Jurkat, Clone E6-1 (cell line): Measurements from ENCODE around the gene PPP1R14C.
"Not testable (repeated sequence)": the region's sequence is repeated elsewhere in the genome, so short reads cannot be mapped to it uniquely, and the experiment has no call there.

Experiments used
- DNase-seq: peaks from one replicate; pipeline ENCODE4 v3.0.0-alpha.2; 2011; ENCODE audit warnings: low read depth, low spot score
- H3K4me3 ChIP-seq: 2 replicates; pipeline ENCODE4 v1.5.1; 2011; ENCODE audit warnings: mild to moderate bottlenecking, low read length, control low read depth, moderate library complexity

Gene PPP1R14C

DNA sequence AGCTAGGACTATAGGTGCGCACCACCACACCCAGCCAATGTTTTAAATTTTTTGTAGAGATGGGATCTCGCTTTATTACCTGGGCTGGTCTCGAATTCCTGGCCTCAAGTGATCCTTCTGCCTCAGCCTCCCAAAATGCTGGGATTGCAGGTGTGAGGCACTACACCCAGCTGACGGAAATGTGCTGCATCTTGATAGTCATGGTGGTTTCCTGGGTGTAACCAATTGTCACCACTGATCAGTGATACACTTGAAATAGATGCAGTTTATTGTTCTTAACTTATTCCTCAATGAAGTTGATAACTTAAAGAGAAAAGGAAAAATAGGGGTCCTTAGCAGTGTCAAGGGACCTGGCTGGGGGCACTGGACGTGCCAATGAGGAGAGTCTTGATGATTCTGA lies 92.4 kb downstream of the PPP1R14C start:
- peak; percentile 56 for DNase-seq
- H3K4me3 ChIP-seq, result no peak overlapping the region

DNA sequence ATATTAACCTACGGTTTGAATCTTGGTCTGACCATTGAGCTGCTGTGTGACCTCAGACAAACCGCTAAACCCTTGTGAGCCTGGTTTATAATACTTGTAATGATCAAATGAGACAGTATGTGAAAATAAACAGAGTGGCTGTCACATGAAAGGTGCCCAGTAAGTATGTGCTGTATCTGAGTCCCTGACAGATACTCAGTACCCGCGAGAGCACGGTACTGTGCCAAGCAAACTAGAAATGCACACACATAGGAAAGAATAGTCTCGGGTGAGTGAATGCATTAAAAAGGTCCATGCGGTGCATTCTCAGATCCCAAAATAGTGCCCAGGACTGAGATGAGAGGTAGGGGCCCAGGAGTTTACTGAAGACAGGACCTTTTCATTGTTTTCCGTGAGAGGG lies 93.3 kb downstream of the PPP1R14C start:
- H3K4me3 ChIP-seq, result no peak overlapping the region
- DNase-seq, result no peak

DNA sequence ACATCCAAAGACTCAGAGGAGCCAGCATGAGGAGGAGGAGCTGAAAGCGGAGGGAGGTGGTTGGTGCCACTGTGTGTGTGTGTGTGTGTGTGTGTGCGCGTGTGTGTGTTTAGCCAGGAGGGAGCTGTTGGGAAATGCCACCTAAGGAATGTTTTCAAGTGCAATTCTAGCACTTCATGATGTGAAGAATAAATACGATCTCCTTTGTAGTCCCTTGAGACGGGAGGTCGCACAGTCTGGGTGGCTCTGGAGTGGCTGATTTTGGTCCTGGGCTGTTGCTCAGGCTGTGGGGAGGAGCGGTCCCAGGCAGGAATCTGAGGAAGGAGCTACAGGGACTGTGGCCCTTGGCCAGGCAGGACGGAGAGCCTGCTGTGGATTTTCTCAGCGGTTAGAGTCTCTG lies 93.7 kb downstream of the PPP1R14C start:
- DNase-seq, result no peak
- no peak overlapping the region for H3K4me3 ChIP-seq

DNA sequence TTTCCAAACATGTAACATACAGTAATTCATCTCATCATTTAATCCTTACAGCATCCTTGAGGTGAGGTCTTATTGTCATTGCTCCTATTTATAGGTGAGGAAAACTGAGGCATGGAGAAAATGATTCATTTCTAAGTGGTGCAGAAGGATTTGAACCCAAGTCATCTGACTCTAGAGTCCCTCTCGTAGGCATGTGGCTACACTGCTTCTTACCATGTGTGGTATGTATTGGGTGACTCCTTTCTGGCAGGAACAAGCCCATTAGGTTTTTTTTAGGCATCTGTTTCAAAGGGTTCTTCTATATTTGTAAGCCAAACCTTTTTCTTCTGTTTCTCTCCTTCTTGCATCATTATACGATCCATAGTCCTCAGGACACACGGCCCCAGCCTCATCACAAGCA lies 94.8 kb downstream of the PPP1R14C start:
- H3K4me3 ChIP-seq, result no peak overlapping the region

DNA sequence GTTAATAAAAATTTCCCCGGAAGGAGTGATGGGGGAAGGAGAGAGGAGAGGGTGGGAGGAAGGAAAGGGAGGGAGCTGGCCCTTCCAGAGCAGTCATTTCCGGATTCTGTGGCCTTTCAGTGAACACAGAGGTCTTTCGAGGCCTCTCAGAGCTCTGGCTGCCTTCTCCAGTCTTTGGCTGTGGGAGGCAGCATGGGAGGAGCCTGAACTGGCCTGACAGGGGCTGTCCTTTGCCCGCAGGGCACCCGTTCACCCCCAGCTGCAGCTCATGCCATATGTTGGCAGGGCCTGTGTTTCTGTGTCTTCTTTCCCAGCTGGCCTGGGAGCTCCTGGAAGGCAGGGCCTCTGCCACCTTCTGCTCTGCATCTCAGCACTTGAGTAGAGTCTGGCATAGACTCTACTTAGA lies 95.5 kb downstream of the PPP1R14C start:
- no peak overlapping the region for H3K4me3 ChIP-seq
- DNase-seq, result no peak

More for the DNA sequence above, 94.8 kb downstream of the PPP1R14C start:
- no peak for DNase-seq

DNA sequence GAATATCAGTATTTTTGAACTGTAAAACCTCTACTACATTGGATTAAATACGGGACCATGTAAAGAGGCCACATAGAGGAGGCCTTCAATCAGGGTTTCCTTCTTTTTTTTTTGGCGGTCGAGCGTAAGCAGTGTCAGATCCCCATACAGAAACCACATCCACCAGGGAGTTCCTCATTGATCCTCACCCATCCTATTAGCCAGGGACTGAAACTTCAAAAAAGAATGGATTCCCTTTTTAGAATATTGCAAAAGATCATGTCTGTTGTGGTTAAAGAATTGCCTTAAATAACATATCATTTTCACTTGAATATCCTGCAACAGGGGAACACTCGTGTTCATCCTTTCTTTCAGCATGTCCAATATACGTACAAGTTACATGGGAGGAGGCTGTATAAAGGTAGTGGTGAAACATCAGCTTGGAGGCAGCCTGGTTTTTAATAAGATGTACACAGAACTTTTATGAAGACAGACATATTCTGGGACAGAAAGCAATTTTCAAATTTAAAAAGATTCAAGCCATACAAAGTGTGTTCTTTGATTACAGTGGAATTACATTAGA lies 96.1 kb downstream of the PPP1R14C start:
- DNase-seq, result no peak

DNA sequence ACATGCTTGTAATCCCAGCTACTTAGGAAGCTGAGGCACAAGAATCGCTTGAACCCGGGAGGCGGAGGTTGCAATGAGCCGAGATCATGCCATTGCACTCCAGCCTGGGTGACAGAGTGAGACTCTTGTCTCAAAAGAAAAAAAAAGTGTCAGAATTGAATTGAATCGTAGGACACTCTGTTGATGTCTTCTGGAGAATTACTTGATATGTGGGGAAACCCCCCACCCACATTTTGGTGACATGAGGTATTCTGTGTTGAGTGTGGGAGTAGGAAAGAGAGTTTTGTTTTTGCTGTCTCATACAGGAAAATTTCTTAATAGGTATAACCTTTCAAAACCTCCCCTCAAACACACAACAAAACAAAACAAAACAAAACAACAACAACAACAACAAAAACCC lies 98.9 kb downstream of the PPP1R14C start:
- not testable (repeated sequence) for DNase-seq

More for the DNA sequence above, 96.1 kb downstream of the PPP1R14C start:
- H3K4me3 ChIP-seq, result no peak overlapping the region

DNA sequence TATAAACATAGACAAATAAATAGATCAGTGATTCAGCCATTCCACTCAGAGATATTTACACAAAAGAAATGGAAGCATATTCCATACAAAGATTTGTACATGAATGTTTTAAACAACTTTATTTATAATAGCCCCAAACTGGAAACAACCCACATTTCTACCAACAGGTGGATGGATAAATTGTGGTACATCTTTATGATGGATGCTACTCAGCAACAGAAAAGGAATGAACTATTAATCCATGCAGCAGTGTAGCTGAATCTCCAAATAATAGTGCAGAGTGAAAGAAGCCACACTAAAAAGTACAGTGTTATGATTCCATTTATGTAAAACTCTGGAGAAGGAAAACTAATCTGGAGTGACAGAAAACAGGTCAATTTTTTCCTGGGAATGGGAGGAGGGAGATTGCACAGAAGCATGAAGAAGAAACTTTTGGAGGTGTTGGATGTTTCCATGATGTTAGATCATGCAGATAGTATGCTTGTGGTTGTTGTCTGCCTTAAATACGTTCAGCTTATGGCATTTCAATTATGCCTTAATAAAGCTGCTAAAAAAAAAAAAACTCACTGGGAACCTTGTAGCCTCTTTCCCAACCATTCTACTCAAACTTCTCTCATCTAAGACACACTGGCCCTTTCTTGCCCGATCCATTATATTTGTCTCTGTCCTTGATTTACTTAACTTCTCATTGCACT lies 100.9 kb downstream of the PPP1R14C start:
- DNase-seq, result no peak
- H3K4me3 ChIP-seq, result no peak overlapping the region

More for the DNA sequence above, 98.9 kb downstream of the PPP1R14C start:
- not testable (repeated sequence) for H3K4me3 ChIP-seq

DNA sequence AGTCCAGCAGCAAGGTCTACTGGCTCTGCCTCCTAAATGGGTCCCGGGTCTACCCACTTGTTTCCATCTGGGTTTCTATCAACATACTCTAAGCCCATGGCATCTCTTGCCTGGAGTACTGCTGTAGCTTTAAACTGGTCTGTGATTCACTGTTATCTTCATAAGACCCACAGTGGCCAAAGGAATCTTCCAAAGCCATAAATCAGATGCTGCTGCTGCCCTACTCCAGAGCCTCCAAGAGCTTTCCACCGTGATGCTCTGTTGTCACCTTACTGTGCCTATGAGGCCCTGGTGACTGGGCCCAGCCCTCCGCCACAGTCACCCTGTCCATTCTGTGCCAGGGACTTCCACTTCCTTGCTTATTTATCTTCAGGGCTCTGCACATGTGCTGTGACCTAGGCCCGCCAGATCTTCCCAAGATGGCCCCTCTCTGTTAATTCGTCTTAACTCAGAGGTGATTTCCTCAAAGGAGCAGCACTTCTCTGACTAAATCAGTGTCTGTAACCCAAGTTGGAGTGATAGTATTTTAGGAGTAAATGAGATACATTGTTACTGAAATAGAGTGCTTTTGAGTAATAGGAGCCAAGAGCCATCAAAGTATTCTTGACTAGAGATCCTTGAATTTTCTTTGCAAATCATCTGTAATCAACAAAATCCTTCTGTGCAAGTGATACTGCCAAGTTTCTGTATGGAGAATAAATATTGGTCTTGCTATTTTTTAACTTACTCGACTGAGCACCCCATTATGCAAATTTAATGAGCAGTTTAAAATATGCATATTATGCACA lies 102.5 kb downstream of the PPP1R14C start:
- H3K4me3 ChIP-seq, result no peak overlapping the region
- no peak for DNase-seq

DNA sequence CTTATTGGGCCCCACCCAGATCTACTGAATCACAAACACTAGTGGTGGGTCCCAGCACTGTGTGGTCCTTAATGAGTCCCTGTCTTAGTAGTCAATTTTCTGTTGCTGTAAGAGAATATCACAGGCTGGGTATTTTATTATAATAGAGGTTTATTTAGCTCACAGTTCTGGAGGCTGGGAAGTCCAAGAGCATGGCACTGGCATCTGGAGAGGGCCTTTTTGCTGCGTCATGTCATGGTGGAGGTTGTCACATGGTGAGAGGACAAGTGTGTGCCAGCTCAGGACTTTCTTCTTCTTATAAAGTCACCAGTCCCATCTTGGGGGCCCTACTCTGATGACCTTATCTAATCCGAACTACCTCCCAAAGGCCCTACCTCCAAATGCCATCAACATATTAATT lies 105.0 kb downstream of the PPP1R14C start:
- DNase-seq, result no peak

DNA sequence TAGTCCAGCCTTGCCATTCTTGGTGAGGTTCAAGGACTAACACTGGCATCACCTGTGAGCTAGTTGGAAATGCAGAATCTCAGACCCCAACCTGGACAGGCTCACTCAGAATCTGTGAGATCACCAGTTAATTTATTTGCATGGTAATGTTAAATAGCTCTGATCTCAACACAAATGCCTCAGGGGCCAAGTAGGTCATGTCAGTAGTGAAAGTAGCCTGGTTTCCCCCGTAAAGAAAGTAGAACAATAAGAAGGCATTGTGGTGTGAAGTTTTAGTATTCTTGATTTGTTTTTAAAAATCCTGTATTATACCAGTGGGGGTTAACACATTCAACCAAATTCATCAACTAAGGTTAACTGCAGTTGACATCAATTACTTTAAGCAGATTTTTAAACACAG lies 105.5 kb downstream of the PPP1R14C start:
- no peak for DNase-seq
- H3K4me3 ChIP-seq, result no peak overlapping the region

More for the DNA sequence above, 105.0 kb downstream of the PPP1R14C start:
- H3K4me3 ChIP-seq, result no peak overlapping the region

DNA sequence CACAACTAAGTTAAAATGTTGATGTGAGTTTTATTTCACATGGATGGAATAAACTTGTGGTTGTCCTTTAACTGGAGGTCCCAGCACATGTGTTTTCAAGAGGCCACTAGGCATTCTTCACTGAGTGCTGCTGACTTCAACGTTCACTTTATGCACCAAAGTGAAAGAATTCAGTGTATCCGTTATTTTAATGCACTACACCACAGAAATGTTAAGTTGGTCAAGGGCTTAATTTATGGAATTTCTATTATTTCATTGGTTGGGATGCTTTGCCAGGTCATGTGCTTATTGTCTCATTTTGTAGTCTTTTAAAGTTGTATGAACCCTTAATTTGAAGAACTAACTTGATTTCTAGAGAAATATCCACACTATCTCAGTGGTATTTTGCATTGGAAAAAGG lies 106.4 kb downstream of the PPP1R14C start:
- no peak overlapping the region for H3K4me3 ChIP-seq
- no peak for DNase-seq

DNA sequence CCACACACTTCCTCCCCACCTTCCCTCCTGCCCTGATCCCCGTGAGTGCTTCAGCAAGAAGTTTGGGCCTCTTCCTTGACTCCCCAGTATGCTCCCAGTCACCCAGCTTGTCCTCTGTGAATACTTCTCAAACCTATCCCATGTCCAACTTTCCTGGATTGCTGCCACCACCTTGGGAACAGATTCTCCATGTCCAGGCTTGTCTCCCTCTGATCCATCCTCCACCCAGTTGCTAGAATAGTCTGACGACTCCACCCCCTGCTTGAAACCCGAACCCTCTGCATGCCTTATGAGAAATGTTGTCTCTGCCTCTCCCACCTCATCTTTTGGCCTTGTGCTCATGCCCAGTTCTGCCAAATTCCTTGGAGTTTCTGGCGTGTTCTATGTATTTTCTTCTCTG lies 108.0 kb downstream of the PPP1R14C start:
- no peak for DNase-seq
- H3K4me3 ChIP-seq, result no peak overlapping the region

DNA sequence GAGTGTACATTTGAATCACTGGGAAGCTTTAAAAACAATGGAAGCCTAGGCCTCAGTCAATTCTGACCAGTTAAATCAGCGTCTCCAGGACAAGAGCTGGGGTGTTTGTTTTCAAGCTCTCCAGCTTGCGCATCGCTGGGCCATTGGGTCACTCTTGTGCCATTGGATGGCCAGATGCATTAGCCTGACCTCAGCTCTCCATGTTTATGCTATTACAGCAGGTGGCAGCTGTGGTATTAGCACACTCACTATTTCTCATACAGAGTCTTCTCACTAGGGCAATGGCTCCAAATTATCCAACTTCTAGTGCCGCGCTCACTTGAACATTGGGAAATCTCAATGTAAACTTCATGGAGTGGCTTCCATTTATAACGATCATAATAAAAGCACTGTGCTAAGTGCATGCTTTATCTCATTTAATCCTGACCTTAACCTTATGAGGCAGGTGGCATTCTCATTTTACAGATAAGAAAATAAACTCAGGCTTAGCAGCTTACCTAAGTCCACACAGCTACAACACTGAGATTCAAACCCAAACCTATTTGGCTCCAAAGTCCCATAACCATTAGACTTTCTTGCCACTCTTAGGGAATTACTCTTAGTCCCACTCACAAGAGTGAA lies 108.8 kb downstream of the PPP1R14C start:
- no peak for DNase-seq
- no peak overlapping the region for H3K4me3 ChIP-seq

DNA sequence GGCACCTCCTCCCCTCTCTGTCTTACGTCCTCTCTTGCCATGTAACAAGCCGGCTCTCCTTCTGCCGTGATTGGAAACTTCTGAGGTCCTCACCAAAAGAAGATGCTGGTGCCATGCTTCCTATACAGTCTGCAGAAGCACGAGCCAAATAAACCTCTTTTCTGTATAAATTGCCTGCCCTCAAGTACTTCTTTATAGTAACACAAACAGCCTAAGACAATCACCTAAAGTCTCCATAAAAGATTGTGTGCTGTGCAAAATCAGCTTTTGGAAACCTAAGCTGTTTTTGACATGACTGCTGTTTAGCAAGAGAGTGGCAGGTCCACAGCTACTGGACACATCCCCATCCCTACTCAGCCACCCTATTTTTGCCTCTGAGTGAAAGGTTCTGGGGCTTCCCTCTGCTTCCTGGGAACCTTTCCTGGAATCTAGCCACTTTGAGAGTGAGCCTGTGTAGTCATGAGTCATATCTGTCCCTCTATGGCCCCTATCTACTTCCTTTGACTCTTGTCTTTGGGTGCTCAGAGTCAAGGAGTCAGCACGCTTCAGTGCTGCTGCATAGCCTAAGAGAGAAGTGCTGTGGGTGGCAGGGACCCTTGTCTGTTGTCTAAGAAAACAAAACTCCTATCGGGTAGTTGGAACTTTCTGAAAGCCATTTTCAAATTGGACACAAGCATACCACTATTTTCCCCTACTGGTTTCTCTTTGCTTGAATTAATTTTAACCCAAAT lies 110.0 kb downstream of the PPP1R14C start:
- no peak overlapping the region for H3K4me3 ChIP-seq
- no peak for DNase-seq

DNA sequence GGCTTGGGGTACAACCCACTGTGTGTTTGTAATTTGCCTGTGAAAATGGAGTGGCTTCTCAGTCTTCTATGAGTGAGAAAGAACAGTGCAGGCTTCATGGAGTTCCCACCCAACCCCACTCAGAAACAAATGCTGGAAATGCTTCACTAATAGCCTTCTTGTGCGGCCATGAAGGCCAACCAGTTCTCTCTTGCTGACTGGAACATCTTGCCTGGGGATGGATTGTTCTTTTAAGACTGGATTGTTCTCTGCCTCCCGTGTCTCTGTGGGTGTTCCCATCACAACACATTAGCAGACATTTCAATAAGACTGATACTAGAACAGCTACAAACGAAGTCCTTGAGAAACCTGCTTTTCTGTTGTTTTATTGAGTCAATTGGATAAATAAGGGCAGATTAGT lies 110.6 kb downstream of the PPP1R14C start:
- no peak overlapping the region for H3K4me3 ChIP-seq
- no peak for DNase-seq

DNA sequence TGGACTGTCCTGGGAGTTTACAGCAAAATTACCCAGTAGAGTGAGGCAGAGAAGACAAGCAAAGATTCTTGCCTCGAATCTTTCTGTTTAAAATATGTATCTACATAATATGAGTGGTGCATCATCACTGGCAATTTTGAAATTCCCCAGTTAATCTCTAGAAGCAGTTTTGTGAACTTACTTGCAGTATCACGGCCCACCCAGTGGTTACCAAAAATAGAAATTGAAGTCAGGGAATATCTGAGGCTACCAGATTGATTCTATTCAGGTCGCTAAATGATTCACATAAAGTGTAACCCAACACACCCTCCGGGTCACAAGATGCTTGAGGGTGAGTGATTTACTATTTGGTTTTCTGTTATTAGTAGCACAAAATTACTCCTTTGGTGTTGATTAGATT lies 111.9 kb downstream of the PPP1R14C start:
- no peak overlapping the region for H3K4me3 ChIP-seq
- no peak for DNase-seq

DNA sequence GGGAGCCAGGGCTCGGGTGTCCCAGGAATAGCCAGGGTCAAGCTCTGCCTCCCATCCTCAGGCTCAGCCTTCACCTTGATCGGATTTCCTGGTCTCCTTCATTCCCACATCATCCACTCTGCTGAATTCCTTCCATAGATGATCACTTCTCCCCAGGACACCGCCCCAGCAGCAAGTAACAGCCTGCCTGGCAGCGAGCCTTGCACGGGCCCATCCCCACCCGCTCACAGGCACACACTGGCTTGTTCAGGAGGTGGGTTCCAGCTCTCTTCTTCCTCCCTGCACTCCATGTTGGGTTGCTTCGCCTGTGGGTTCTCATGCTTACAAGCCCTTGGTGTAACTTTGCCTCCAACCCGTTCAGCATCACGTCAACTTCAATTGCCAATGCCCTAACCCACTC lies 113.0 kb downstream of the PPP1R14C start:
- no peak for DNase-seq
- no peak overlapping the region for H3K4me3 ChIP-seq

DNA sequence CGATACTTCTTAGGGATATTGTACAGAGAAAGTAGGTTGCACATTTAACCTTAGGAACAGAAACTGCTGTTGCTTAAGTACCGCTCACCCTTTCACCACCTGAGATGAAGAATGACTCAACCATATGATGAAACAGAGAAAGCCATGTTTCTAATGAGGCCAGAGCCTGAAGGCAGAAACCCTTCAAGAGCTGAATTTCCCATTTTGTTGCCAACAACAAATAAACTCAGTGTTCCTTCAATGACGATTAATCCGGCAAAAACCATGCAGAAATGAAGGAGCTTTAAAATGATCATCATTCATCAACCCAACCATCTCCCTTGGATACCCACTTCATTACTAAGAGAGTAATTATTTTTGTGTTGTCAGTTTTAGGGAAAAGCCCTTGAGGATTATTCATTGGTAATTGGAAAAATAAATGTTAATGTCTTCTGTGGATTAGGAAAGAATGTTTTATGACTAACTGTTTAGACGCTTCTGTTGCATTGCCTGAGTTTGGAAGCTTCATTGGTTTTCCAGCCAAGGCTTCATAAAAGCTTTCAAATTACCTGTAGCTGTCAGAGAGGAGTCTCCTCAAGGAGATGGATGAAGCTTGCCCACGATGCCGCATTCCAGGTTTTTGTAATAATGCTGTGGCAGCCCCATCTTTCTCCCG lies 113.9 kb downstream of the PPP1R14C start:
- no peak overlapping the region for H3K4me3 ChIP-seq
- no peak for DNase-seq
